Neuronal stem cell (in vitro differentiated cells): ENCODE results near the gene FYN.

Source experiments
- DNase-seq: peaks from one replicate; pipeline ENCODE4 v3.0.0-alpha.2; 2013; ENCODE audit warnings: low spot score
- H2AFZ ChIP-seq: one replicate; pipeline ENCODE4 v1.6.1; 2013; ENCODE audit warnings: mild to moderate bottlenecking, low read length, inconsistent platforms
- H2AK5ac ChIP-seq: 2 replicates; pipeline ENCODE4 v1.6.1; 2013; ENCODE audit warnings: low read depth, mild to moderate bottlenecking, inconsistent platforms, low read length, moderate library complexity, mixed read lengths
- H2BK120ac ChIP-seq: 2 replicates; pipeline ENCODE4 v1.6.1; 2013; ENCODE audit warnings: low read depth, mild to moderate bottlenecking, inconsistent platforms, low read length, moderate library complexity, mixed read lengths
- H2BK12ac ChIP-seq: one replicate; pipeline ENCODE4 v1.6.1; 2013; ENCODE audit warnings: low read length, inconsistent platforms
- H2BK15ac ChIP-seq: 2 replicates; pipeline ENCODE4 v1.6.1; 2013; ENCODE audit warnings: mild to moderate bottlenecking, low read length, inconsistent platforms, mixed read lengths
- H2BK5ac ChIP-seq: one replicate; pipeline ENCODE4 v1.6.1; 2013; ENCODE audit warnings: inconsistent platforms, mild to moderate bottlenecking, low read length, moderate library complexity
- H3K14ac ChIP-seq: one replicate; pipeline ENCODE4 v1.6.1; 2013; ENCODE audit warnings: low read length, inconsistent platforms
- H3K18ac ChIP-seq: 2 replicates; pipeline ENCODE4 v1.6.1; 2013; ENCODE audit warnings: low read length, inconsistent platforms
- H3K23ac ChIP-seq: 2 replicates; pipeline ENCODE4 v1.6.1; 2013; ENCODE audit warnings: low read depth, mild to moderate bottlenecking, mixed read lengths, low read length, inconsistent platforms; ENCODE audit not compliant: poor library complexity
- H3K27ac ChIP-seq: replicated peaks from 3 replicates; pipeline ENCODE4 v1.5.1; 2013; ENCODE audit warnings: low read length, inconsistent platforms
- H3K27me3 ChIP-seq, 3 experiments: 2 replicates each; pipeline ENCODE4 v1.6.1; 2013; ENCODE audit warnings: low read length in 3 of 3, mild to moderate bottlenecking in 2 of 3, inconsistent platforms in 1 of 3, low read depth in 1 of 3, mixed read lengths in 1 of 3, moderate library complexity in 1 of 3; ENCODE audit not compliant: control insufficient read depth in 3 of 3, insufficient read depth in 3 of 3
- H3K36me3 ChIP-seq, 2 donors: replicated peaks in 1 of 2; 2 replicates each; pipeline ENCODE4 v1.6.1; 2013; ENCODE audit warnings: low read length in 2 of 2; ENCODE audit not compliant: control insufficient read depth in 2 of 2, insufficient read depth in 2 of 2
- H3K4ac ChIP-seq: 2 replicates; pipeline ENCODE4 v1.6.1; 2013; ENCODE audit warnings: inconsistent platforms, mild to moderate bottlenecking, low read length, moderate library complexity
- H3K4me1 ChIP-seq, 2 donors: 1 replicate in 1 of 2; 2 replicates in 1 of 2; pipeline ENCODE4 v1.6.1; 2013; ENCODE audit warnings: low read length in 2 of 2, low read depth in 1 of 2; ENCODE audit not compliant: control insufficient read depth in 2 of 2, insufficient read depth in 1 of 2
- H3K4me2 ChIP-seq: one replicate; pipeline ENCODE4 v1.6.1; 2013; ENCODE audit warnings: mild to moderate bottlenecking, low read length, inconsistent platforms; ENCODE audit not compliant: insufficient read depth, poor library complexity, severe bottlenecking
- H3K4me3 ChIP-seq, 2 donors: 2 replicates each; pipeline ENCODE4 v1.5.1; 2013; ENCODE audit warnings: low read length in 2 of 2, mild to moderate bottlenecking in 2 of 2, inconsistent platforms in 1 of 2, moderate library complexity in 1 of 2
- H3K79me1 ChIP-seq: one replicate; pipeline ENCODE4 v1.6.1; 2013; ENCODE audit warnings: low read depth, mild to moderate bottlenecking, inconsistent platforms, low read length, moderate library complexity
- H3K9ac ChIP-seq: one replicate; pipeline ENCODE4 v1.6.1; 2013; ENCODE audit warnings: mild to moderate bottlenecking, low read depth, low read length, inconsistent platforms; ENCODE audit not compliant: poor library complexity
- H3K9me3 ChIP-seq, 2 donors: replicated peaks in 1 of 2; 2 replicates each; pipeline versions ENCODE3 to v1.6.1; 2013; ENCODE audit warnings: low read length in 2 of 2, mild to moderate bottlenecking in 2 of 2, inconsistent platforms in 1 of 2, low read depth in 1 of 2, mixed read lengths in 1 of 2, moderate library complexity in 1 of 2; ENCODE audit not compliant: control insufficient read depth in 2 of 2, insufficient read depth in 1 of 2
- H4K8ac ChIP-seq: one replicate; pipeline ENCODE4 v1.6.1; 2013; ENCODE audit warnings: low read depth, mild to moderate bottlenecking, inconsistent platforms, low read length, moderate library complexity
- H4K91ac ChIP-seq: one replicate; pipeline ENCODE4 v1.6.1; 2013; ENCODE audit warnings: low read length, low read depth, mild to moderate bottlenecking, inconsistent platforms; ENCODE audit not compliant: poor library complexity
- WGBS, 2 donors: extraction: QIAGEN DNeasy Blood & Tissue Kit; methylation state at CpG; one replicate each; pipeline ENCODE4 v1.1.7; 2013; ENCODE audit warnings: missing lambda C conversion rate in 2 of 2, mixed read lengths in 1 of 2; ENCODE audit not compliant: insufficient read length in 2 of 2, insufficient replicate concordance in 1 of 2; ENCODE audit errors: extremely low coverage in 2 of 2; 5-methylcytosine and 5-hydroxymethylcytosine counted together

The FYN gene

DNA sequence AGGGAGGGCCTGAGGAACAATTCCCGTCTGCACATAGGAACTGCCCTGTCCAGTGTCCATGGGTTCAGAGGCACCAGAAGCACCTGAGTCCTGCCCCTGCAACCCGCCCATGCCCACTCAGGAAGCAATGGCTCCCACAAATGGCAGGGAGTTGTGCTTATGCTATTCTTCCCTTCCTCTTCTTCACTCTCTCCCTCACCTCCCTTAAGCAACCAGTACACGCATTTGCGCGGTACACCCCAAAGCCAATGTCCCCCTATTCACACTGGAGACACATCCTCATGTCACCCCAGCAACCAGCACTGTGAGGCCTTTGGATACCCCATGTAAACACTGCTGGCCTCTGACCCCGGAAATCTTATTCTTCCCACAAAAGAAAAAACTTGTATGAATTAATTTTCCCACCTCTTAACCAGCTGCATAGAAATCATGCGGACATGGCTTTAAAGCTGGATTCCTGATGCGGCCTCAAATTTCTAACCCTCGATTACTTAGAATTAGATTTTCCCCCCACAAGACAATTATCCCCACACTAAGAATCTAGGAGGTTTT is 30.9 kb downstream of the FYN start:
- Histone ChIP-seq H3K79me1 (peaks cover 4% of the 10 kb centered on the region), H3K4ac (no peak overlapping the region), H3K27ac (peak overlapping the region; percentile 34), H3K9ac (peak overlapping the region; percentile 46), H2BK12ac (no peak overlapping the region), H2AFZ (no peak overlapping the region), H3K4me2 (no peak overlapping the region), H3K27me3 (no peaks in the 10 kb centered on the region), H2BK5ac (no peak overlapping the region), H3K4me1 (peaks cover 39 to 65% of the 10 kb centered on the region in 2 donors), H4K91ac (no peak overlapping the region), H3K23ac (no peak overlapping the region), H3K18ac (peak overlapping the region; percentile 82), H3K4me3 (no peak overlapping the region), H3K14ac (peak overlapping the region; percentile 28), H3K36me3 (peaks cover 0 to 73% of the 10 kb centered on the region in 2 donors), H2BK15ac (peak overlapping the region; percentile 8), H4K8ac (no peak overlapping the region), H2AK5ac (no peak overlapping the region), H3K9me3 (no peaks in the 10 kb centered on the region), H2BK120ac (no peak overlapping the region)
- DNase-seq, result no peak
- no CpG with 5 or more reads among the region's 9 CpGs for WGBS, 2 donors

GRCh38 chr6:111841822-111842221 is 31.4 kb downstream of the FYN start:
- Histone ChIP-seq H3K27ac (peak overlapping the region; percentile 34), H4K91ac (no peak overlapping the region), H3K9ac (no peak overlapping the region), H3K79me1 (peaks cover 1% of the 10 kb centered on the region), H2BK12ac (no peak overlapping the region), H2BK120ac (no peak overlapping the region), H2BK15ac (no peak overlapping the region), H2BK5ac (no peak overlapping the region), H3K18ac (peak overlapping the region; percentile 82), H3K9me3 (no peaks in the 10 kb centered on the region), H3K4me3 (no peak overlapping the region), H3K4me1 (peaks cover 36 to 64% of the 10 kb centered on the region in 2 donors), H3K4ac (no peak overlapping the region), H4K8ac (no peak overlapping the region), H3K27me3 (no peaks in the 10 kb centered on the region), H2AK5ac (no peak overlapping the region), H3K36me3 (peaks cover 0 to 74% of the 10 kb centered on the region in 2 donors), H3K23ac (no peak overlapping the region), H2AFZ (no peak overlapping the region), H3K4me2 (no peak overlapping the region), H3K14ac (no peak overlapping the region)
- no peak for DNase-seq
- WGBS, 2 donors, result no CpG with 5 or more reads among the region's 6 CpGs

- Histone ChIP-seq H4K8ac (no peak overlapping the region), H2AFZ (no peak overlapping the region), H3K4me2 (no peak overlapping the region), H3K27ac (no peak overlapping the region), H3K9me3 (peaks cover 0 to 3% of the 10 kb centered on the region in 2 donors), H4K91ac (no peak overlapping the region), H2AK5ac (no peak overlapping the region), H2BK15ac (no peak overlapping the region), H3K23ac (no peak overlapping the region), H3K36me3 (peaks cover 0 to 74% of the 10 kb centered on the region in 2 donors), H2BK5ac (no peak overlapping the region), H3K4me3 (no peak overlapping the region), H3K14ac (no peak overlapping the region), H3K18ac (no peak overlapping the region), H3K4ac (no peak overlapping the region), H3K9ac (no peak overlapping the region), H3K4me1 (peaks cover 34 to 54% of the 10 kb centered on the region in 2 donors), H3K79me1 (no peaks in the 10 kb centered on the region), H2BK120ac (no peak overlapping the region), H3K27me3 (no peaks in the 10 kb centered on the region), H2BK12ac (no peak overlapping the region)
- WGBS, 2 donors, result no CpG with 5 or more reads among the region's 5 CpGs
- DNase-seq, result no peak
Observed at GRCh38 chr6:111840803-111841202, 32.4 kb downstream of the FYN start.

DNA sequence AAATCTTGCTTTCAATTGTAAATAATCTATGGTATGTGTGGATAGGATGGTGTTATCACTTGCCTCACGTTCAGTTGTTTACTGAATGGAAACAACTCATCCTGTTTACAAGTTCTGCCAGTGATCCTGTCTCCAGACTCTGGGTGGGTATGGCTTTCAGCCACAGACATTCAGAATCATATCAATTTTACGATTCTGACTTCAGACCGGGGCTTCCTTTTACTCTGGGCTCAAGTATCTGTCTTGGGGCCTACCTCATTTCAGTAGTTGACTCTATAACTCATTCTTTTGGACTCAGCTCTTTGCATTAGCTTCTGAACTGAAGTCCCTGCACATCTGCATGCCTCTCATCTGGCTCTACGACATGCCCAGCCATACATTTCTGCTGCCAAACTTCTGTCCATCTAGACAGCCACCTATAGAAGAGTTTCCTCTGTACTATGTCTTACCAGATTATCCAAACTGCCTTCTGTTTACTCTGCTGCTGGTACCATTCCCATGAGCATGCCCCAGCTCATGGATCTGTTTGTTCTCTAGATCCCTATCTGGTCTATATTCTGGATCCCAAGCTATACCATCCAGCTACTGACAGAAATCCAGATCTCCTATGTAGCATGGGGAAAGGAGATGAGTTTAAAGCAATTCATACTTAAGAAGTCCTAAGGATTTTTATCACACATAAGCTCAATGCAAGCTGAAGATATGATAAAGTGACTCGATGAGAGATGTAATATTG is 34.3 kb downstream of the FYN start:
- Histone ChIP-seq H2AK5ac (no peak overlapping the region), H3K4me2 (no peak overlapping the region), H2BK15ac (no peak overlapping the region), H2BK12ac (no peak overlapping the region), H3K14ac (no peak overlapping the region), H3K23ac (no peak overlapping the region), H2AFZ (no peak overlapping the region), H3K27ac (no peak overlapping the region), H3K79me1 (peaks cover 6% of the 10 kb centered on the region), H3K27me3 (no peaks in the 10 kb centered on the region), H3K9ac (no peak overlapping the region), H3K9me3 (peaks cover 2 to 13% of the 10 kb centered on the region in 2 donors), H4K91ac (no peak overlapping the region), H2BK120ac (no peak overlapping the region), H3K4me3 (no peak overlapping the region), H3K4me1 (peaks cover 22 to 35% of the 10 kb centered on the region in 2 donors), H3K18ac (no peak overlapping the region), H3K4ac (no peak overlapping the region), H3K36me3 (peaks cover 4 to 69% of the 10 kb centered on the region in 2 donors), H2BK5ac (no peak overlapping the region), H4K8ac (no peak overlapping the region)
- no peak for DNase-seq
- WGBS, 2 donors, result no CpG with 5 or more reads among the region's 5 CpGs
